Measurements from ENCODE around the gene WDR86. TPM values are rescaled to one million over a fixed set of nuclear protein-coding genes. Genes with fewer than 3 reads are reported as not detected.

Gene WDR86
- total and polyA plus RNA-seq, 2 donors, result 4.2 to 6.8 TPM

GRCh38 chr7:151403764-151404163 lies 6.1 kb downstream of the WDR86 start:
- H3K36me3 ChIP-seq (ENCODE audit: insufficient read depth), result no peaks in the 10 kb centered on the region
- no peak overlapping the region for H3K27ac ChIP-seq (ENCODE audit: low read depth)
- no peaks in the 10 kb centered on the region for H3K4me1 ChIP-seq (ENCODE audit: insufficient read depth)
- WGBS, result 86% methylated on average over 9 of the region's 9 CpGs
- H3K4me3 ChIP-seq (ENCODE audit: low read depth, low read length), result no peak overlapping the region
- no peak for DNase-seq (ENCODE audit: extremely low spot score)

GRCh38 chr7:151402029-151402835 lies 7.6 kb downstream of the WDR86 start:
- WGBS, result 95% methylated on average over 16 of the region's 16 CpGs
- Histone ChIP-seq H3K4me3 (ENCODE audit: low read depth, low read length) (no peak overlapping the region), H3K27ac (ENCODE audit: low read depth) (no peak overlapping the region), H3K4me1 (ENCODE audit: insufficient read depth) (no peaks in the 10 kb centered on the region), H3K36me3 (ENCODE audit: insufficient read depth) (no peaks in the 10 kb centered on the region)
- no peak for DNase-seq (ENCODE audit: extremely low spot score)

DNA sequence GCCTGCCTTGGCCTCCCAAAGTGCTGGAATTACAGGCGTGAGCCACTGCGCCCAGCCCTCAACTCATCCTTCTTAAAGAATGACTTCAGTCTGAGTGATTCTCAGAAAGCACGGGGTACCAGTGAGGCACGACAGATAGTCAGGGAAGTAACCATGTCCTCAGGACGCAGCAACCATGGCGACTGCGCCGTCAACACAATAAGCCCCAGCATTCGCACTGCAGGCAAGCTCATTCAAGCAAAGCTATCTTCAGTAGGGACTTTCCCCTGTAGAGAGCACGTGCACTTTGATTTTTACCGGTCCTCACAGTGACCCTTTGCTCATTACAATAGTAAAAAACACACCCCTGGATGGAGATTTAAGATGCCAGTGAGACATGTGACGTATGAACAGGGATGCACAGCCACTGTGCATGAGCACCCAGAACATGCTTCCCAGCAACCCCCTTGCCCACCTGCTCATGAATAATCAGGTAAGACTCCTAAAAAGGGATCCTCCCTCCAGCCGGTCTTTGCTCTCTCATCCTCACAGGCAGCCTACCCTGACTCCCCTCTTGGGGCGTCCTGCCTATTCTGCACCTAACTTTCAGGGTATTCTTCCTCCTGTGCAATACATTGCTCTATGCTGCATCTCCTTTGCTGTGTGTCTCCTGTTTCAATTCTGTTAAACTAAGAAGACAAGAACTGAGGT lies 9.1 kb downstream of the WDR86 start:
- WGBS, result 84% methylated on average over 14 of the region's 14 CpGs
- DNase-seq (ENCODE audit: extremely low spot score), result no peak
- no peaks in the 10 kb centered on the region for H3K36me3 ChIP-seq (ENCODE audit: insufficient read depth)
- H3K27ac ChIP-seq (ENCODE audit: low read depth), result no peak overlapping the region
- H3K4me3 ChIP-seq (ENCODE audit: low read depth, low read length), result no peak overlapping the region
- H3K4me1 ChIP-seq (ENCODE audit: insufficient read depth), result no peaks in the 10 kb centered on the region

GRCh38 chr7:151399906-151400305 lies 9.9 kb downstream of the WDR86 start:
- H3K4me1 ChIP-seq (ENCODE audit: insufficient read depth), result no peaks in the 10 kb centered on the region
- no peak for DNase-seq (ENCODE audit: extremely low spot score)
- H3K4me3 ChIP-seq (ENCODE audit: low read depth, low read length), result no peak overlapping the region
- no peak overlapping the region for H3K27ac ChIP-seq (ENCODE audit: low read depth)
- WGBS, result 88% methylated on average over 14 of the region's 14 CpGs
- H3K36me3 ChIP-seq (ENCODE audit: insufficient read depth), result no peaks in the 10 kb centered on the region

- no peak overlapping the region for H3K27ac ChIP-seq (ENCODE audit: low read depth)
- H3K36me3 ChIP-seq (ENCODE audit: insufficient read depth), result no peaks in the 10 kb centered on the region
- 88% methylated on average over 7 of the region's 7 CpGs for WGBS
- H3K4me3 ChIP-seq (ENCODE audit: low read depth, low read length), result no peak overlapping the region
- no peaks in the 10 kb centered on the region for H3K4me1 ChIP-seq (ENCODE audit: insufficient read depth)
- DNase-seq (ENCODE audit: extremely low spot score), result no peak
Observed at GRCh38 chr7:151399305-151399601, 10.6 kb downstream of the WDR86 start.

GRCh38 chr7:151398446-151399304 lies 11.2 kb downstream of the WDR86 start:
- Histone ChIP-seq H3K27ac (ENCODE audit: low read depth) (no peak overlapping the region), H3K4me1 (ENCODE audit: insufficient read depth) (no peaks in the 10 kb centered on the region), H3K4me3 (ENCODE audit: low read depth, low read length) (no peak overlapping the region), H3K36me3 (ENCODE audit: insufficient read depth) (no peaks in the 10 kb centered on the region)
- no peak for DNase-seq (ENCODE audit: extremely low spot score)
- 93% methylated on average over 19 of the region's 19 CpGs for WGBS

DNA sequence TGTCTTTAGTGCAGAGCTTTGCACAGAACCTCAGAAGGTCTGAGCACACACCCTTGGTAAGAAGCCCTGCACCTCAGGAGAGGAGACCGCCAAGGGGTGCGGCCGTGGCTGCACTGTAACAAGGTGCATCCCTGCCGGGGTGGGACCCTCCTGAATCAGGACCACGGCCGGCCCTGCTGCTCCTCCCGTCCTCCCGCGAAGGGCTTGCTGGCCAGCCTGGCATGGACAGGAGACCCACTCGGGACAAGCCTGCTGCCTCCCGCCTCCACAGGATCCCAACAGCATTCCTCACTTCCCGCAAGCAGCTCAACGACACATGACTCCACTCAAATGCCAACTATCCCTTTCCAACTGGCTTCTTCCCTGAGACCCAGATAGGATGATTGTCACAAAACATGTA lies 12.8 kb downstream of the WDR86 start:
- Histone ChIP-seq H3K36me3 (ENCODE audit: insufficient read depth) (no peaks in the 10 kb centered on the region), H3K4me3 (ENCODE audit: low read depth, low read length) (no peak overlapping the region), H3K4me1 (ENCODE audit: insufficient read depth) (no peaks in the 10 kb centered on the region), H3K27ac (ENCODE audit: low read depth) (no peak overlapping the region)
- WGBS, result 92% methylated on average over 13 of the region's 13 CpGs
- DNase-seq (ENCODE audit: extremely low spot score), result no peak

DNA sequence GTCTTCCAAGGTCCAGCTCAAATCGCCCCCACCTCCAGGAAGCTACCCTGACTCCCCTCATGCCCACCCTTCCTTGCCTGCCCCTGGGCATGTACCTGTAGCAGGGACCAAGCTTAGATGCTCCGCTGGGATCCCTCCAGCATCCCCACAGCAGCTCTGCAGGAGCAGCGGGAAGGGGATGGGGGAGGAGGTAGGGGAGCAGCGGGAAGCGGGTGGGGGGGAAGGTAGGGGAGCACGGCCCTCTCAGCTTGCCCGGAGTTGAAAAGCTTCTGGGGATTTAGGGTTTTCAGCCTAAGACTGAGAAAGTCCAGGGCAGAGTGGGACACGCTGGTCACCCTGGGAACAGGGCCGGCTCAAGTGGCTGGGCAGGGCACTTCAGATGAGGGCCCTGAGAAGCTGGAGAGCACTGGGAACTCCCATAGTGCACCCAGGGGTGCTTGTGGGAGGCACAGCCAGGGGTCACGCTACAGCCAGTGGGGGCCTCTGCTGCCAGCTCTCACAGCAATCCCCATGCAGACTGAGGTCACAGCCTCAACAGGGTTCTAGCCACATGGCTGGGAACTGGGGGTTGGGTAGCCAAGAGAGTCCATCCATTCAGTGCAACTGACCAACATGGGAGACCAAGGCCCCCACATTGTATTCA lies 13.4 kb downstream of the WDR86 start:
- Histone ChIP-seq H3K4me1 (ENCODE audit: insufficient read depth) (no peaks in the 10 kb centered on the region), H3K27ac (ENCODE audit: low read depth) (no peak overlapping the region), H3K4me3 (ENCODE audit: low read depth, low read length) (no peak overlapping the region), H3K36me3 (ENCODE audit: insufficient read depth) (no peaks in the 10 kb centered on the region)
- DNase-seq (ENCODE audit: extremely low spot score), result no peak
- 86% methylated on average over 10 of the region's 10 CpGs for WGBS

DNA sequence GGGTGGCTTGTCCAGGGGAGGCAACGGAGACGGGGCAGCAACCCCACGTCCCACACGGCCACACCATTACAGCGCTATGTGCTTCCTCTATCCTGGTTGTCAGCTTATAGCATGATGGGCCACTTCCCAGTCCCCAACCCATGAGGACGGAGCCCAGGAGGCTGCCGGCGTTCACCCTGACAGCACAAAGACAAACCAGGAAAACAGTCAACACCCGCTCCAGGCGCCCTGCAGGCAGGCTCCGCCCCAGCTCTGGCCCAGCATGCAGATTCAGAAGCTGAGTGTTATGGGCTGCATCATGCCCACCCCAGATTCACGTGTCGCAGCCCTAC lies 14.8 kb downstream of the WDR86 start:
- DNase-seq (ENCODE audit: extremely low spot score), result no peak
- no peaks in the 10 kb centered on the region for H3K36me3 ChIP-seq (ENCODE audit: insufficient read depth)
- H3K27ac ChIP-seq (ENCODE audit: low read depth), result no peak overlapping the region
- 85% methylated on average over 13 of the region's 13 CpGs for WGBS
- H3K4me3 ChIP-seq (ENCODE audit: low read depth, low read length), result no peak overlapping the region
- no peaks in the 10 kb centered on the region for H3K4me1 ChIP-seq (ENCODE audit: insufficient read depth)

GRCh38 chr7:151394076-151395035 lies 15.5 kb downstream of the WDR86 start:
- WGBS, result 92% methylated on average over 35 of the region's 35 CpGs
- no peaks in the 10 kb centered on the region for H3K4me1 ChIP-seq (ENCODE audit: insufficient read depth)
- H3K27ac ChIP-seq (ENCODE audit: low read depth), result no peak overlapping the region
- no peaks in the 10 kb centered on the region for H3K36me3 ChIP-seq (ENCODE audit: insufficient read depth)
- DNase-seq (ENCODE audit: extremely low spot score), result no peak
- no peak overlapping the region for H3K4me3 ChIP-seq (ENCODE audit: low read depth, low read length)

GRCh38 chr7:151393031-151393977 lies 16.5 kb downstream of the WDR86 start:
- no peak overlapping the region for H3K4me3 ChIP-seq (ENCODE audit: low read depth, low read length)
- H3K36me3 ChIP-seq (ENCODE audit: insufficient read depth), result no peaks in the 10 kb centered on the region
- no peak overlapping the region for H3K27ac ChIP-seq (ENCODE audit: low read depth)
- H3K4me1 ChIP-seq (ENCODE audit: insufficient read depth), result no peaks in the 10 kb centered on the region
- no peak for DNase-seq (ENCODE audit: extremely low spot score)
- 84% methylated on average over 31 of the region's 31 CpGs for WGBS

GRCh38 chr7:151392426-151392825 lies 17.4 kb downstream of the WDR86 start:
- no peak overlapping the region for H3K4me3 ChIP-seq (ENCODE audit: low read depth, low read length)
- WGBS, result 88% methylated on average over 13 of the region's 13 CpGs
- H3K27ac ChIP-seq (ENCODE audit: low read depth), result no peak overlapping the region
- H3K4me1 ChIP-seq (ENCODE audit: insufficient read depth), result no peaks in the 10 kb centered on the region
- no peaks in the 10 kb centered on the region for H3K36me3 ChIP-seq (ENCODE audit: insufficient read depth)
- DNase-seq (ENCODE audit: extremely low spot score), result no peak
